ENCODE measurements around the gene SEC61A1. TPM values are rescaled to one million over a fixed set of nuclear protein-coding genes. Genes with fewer than 3 reads are reported as not detected.

Gene SEC61A1
- total RNA-seq, 1 donor from 2014 or later, result 296 TPM

DNA sequence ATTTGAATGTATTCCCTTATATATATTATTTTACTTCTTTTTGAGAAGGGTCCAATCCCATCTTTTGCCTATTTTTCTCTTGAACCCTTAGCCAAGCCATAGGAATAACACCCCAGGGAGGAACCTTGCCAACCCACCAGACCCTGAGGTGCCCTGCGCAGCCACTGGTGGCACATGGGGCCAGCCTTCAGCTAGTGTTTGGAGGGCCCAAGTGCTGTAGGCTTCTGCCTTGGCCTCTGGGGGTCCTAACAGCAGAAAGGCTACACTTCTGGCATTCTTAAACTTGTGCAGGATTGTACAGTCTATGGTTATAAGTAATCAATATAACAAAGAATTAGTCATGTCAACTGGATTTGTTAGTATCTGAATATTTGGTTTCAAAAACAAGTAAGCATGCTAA lies 36.9 kb downstream of the SEC61A1 start:
- Mint-ChIP-seq H3K9me3 (ENCODE audit: unreplicated experiment) (no peaks in the 10 kb centered on the region), H3K36me3 (ENCODE audit: low read depth, unreplicated experiment) (peaks cover 5% of the 10 kb centered on the region), H3K4me3 (ENCODE audit: unreplicated experiment) (no peak overlapping the region), H3K4me1 (ENCODE audit: unreplicated experiment) (no peaks in the 10 kb centered on the region), H3K27ac (ENCODE audit: unreplicated experiment) (no peak overlapping the region), H3K27me3 (ENCODE audit: unreplicated experiment) (no peaks in the 10 kb centered on the region)
- DNase-seq (ENCODE audit: low spot score), result no peak
- TF ChIP-seq, protein P1, sequence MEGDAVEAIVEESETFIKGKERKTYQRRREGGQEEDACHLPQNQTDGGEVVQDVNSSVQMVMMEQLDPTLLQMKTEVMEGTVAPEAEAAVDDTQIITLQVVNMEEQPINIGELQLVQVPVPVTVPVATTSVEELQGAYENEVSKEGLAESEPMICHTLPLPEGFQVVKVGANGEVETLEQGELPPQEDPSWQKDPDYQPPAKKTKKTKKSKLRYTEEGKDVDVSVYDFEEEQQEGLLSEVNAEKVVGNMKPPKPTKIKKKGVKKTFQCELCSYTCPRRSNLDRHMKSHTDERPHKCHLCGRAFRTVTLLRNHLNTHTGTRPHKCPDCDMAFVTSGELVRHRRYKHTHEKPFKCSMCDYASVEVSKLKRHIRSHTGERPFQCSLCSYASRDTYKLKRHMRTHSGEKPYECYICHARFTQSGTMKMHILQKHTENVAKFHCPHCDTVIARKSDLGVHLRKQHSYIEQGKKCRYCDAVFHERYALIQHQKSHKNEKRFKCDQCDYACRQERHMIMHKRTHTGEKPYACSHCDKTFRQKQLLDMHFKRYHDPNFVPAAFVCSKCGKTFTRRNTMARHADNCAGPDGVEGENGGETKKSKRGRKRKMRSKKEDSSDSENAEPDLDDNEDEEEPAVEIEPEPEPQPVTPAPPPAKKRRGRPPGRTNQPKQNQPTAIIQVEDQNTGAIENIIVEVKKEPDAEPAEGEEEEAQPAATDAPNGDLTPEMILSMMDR (IDR thresholded peaks at IDR 0.05; ENCODE audit: unreplicated experiment), result no peak

DNA sequence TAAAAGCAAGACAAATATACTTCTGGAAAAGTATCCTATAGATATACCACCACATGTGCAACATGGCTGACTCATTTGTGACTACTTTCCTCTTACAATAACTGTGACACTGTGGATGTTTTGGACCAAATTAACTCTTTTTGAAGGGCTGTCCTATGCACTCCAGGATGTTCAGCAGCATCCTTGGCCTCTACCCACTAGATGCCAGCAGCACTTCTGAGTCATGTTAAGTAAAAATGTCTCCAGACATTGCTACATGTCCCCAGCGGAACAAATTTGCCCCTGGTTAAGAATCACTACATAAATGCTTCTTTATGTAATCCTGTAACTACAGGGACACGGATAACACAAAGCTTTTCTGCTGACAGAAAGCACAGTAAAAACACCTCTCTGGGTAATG lies 39.3 kb downstream of the SEC61A1 start:
- Mint-ChIP-seq H3K27me3 (ENCODE audit: unreplicated experiment) (no peaks in the 10 kb centered on the region), H3K9me3 (ENCODE audit: unreplicated experiment) (no peaks in the 10 kb centered on the region), H3K4me3 (ENCODE audit: unreplicated experiment) (no peak overlapping the region), H3K4me1 (ENCODE audit: unreplicated experiment) (no peaks in the 10 kb centered on the region), H3K36me3 (ENCODE audit: low read depth, unreplicated experiment) (peaks cover 10% of the 10 kb centered on the region), H3K27ac (ENCODE audit: unreplicated experiment) (no peak overlapping the region)
- TF ChIP-seq, protein P1 (IDR thresholded peaks at IDR 0.05; ENCODE audit: unreplicated experiment), result no peak
- no peak for DNase-seq (ENCODE audit: low spot score)

DNA sequence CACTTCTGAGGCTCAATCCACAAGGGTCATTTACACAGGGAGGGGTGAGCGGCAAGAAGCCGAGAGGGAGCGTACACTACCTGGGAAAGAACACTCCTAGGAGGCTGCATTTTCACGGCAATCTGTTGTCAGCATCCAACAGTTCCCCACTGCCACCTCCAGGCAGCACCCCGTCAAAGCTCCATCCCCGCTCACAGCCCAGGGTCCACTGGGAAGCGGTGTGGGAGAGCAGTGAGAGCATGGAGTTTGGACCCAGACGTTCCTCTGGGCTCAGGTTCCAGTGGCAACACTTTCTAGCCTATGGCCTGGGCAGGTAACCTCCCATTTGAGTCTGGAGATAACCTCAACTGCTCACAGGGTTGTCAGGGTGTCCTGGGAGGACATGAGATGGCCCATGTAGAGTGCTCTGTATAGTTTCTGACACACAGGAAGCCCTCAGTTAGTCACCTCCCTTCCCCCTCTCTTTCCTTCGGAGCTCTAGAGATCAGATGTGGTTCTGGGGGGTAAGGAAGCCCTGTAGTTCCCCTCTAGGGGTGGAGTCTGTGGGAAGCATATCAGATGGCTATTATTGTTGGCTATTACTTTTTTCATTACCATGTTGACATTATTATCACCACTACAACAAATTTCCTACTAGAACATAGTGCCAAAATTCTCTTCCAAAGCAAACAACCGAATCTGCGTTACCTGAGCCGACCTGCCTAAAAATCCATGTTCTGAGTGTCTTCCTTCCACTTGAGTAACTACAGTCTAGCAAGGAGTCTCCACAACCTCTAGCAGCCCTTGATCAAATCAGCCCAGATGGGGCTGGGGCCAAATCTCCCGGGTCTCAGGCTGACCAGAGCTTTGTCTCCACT lies 42.3 kb downstream of the SEC61A1 start:
- TF ChIP-seq, protein P1 (IDR thresholded peaks at IDR 0.05; ENCODE audit: unreplicated experiment), result no peak
- no peak for DNase-seq (ENCODE audit: low spot score)
- Mint-ChIP-seq H3K36me3 (ENCODE audit: low read depth, unreplicated experiment) (peaks cover 29% of the 10 kb centered on the region), H3K27me3 (ENCODE audit: unreplicated experiment) (peaks cover 2% of the 10 kb centered on the region), H3K4me1 (ENCODE audit: unreplicated experiment) (no peaks in the 10 kb centered on the region), H3K4me3 (ENCODE audit: unreplicated experiment) (no peak overlapping the region), H3K27ac (ENCODE audit: unreplicated experiment) (no peak overlapping the region), H3K9me3 (ENCODE audit: unreplicated experiment) (no peaks in the 10 kb centered on the region)

DNA sequence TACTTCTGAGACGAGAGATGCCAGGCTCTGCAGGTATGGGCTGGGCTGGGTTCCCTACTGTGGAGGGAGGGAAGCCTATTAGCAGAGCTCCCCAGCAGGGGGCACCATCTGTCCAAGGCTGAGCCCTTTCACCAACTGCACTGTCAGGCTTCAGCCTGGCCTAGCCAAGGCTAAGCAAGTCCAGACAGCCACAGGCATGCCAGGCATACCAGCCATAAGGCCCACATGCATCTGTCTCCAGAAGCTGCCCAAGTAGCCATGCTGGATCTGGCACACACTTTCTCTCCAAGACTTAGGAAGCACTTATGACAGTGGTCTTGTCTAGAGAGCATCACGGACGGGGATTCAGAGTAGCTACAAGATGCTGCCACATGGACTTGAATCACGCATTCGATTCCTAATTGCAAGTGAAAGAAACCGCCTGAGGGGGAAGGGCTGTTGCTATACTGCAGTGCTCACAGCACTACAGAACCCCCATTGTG lies 43.0 kb downstream of the SEC61A1 start:
- H3K4me1 Mint-ChIP-seq (ENCODE audit: unreplicated experiment), result no peaks in the 10 kb centered on the region
- H3K9me3 Mint-ChIP-seq (ENCODE audit: unreplicated experiment), result no peaks in the 10 kb centered on the region
- H3K27me3 Mint-ChIP-seq (ENCODE audit: unreplicated experiment), result peaks cover 2% of the 10 kb centered on the region
- TF ChIP-seq, protein P1 (IDR thresholded peaks at IDR 0.05; ENCODE audit: unreplicated experiment), result peak; percentile 71
- no peak overlapping the region for H3K4me3 Mint-ChIP-seq (ENCODE audit: unreplicated experiment)
- no peak overlapping the region for H3K27ac Mint-ChIP-seq (ENCODE audit: unreplicated experiment)
- peaks cover 33% of the 10 kb centered on the region for H3K36me3 Mint-ChIP-seq (ENCODE audit: low read depth, unreplicated experiment)
- DNase-seq (ENCODE audit: low spot score), result peak; percentile 89

DNA sequence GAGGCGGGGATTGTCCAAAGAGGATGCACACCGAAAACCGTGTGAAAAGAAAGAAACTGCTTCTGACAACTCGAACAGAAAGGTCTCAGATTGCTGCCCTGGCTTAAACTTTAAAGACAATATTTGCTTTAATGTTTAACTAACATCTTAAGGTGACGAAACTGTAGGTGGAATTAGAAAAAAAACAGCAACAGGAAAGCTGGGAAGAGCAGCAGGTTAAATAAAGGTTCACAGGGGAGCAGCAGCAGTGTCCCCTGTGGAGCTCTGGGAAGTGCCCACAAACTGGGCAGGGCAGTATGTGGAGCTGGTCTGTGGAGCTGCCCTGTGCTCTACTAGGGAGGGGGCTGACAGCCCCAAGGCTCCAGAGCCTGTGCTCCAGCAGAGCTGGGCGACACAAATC lies 46.0 kb downstream of the SEC61A1 start:
- Mint-ChIP-seq H3K27ac (ENCODE audit: unreplicated experiment) (no peak overlapping the region), H3K4me3 (ENCODE audit: unreplicated experiment) (no peak overlapping the region)

More for the DNA sequence above, 46.0 kb downstream of the SEC61A1 start:
- TF ChIP-seq, protein P1 (IDR thresholded peaks at IDR 0.05; ENCODE audit: unreplicated experiment), result no peak
- H3K4me1 Mint-ChIP-seq (ENCODE audit: unreplicated experiment), result no peaks in the 10 kb centered on the region
- H3K27me3 Mint-ChIP-seq (ENCODE audit: unreplicated experiment), result peaks cover 2% of the 10 kb centered on the region
- peaks cover 33% of the 10 kb centered on the region for H3K36me3 Mint-ChIP-seq (ENCODE audit: low read depth, unreplicated experiment)
- no peak for DNase-seq (ENCODE audit: low spot score)
- H3K9me3 Mint-ChIP-seq (ENCODE audit: unreplicated experiment), result no peaks in the 10 kb centered on the region

Measured in endothelial cell (in vitro differentiated cells).